ENCODE measurements around the gene ZNF470. TPM values are rescaled to one million over a fixed set of nuclear protein-coding genes. Genes with fewer than 3 reads are reported as not detected.

The ZNF470 gene
- total RNA-seq, 1 donor from 2014 or later = 13.7 TPM

GRCh38 chr19:56608274-56608964, 41.2 kb downstream of the ZNF470 start:
- no peak for DNase-seq

- DNase-seq = no peak
Measured at GRCh38 chr19:56611288-56611687, 44.0 kb downstream of the ZNF470 start.

GRCh38 chr19:56612737-56613136, 45.5 kb downstream of the ZNF470 start:
- no peak for DNase-seq

GRCh38 chr19:56613639-56614038, 46.4 kb downstream of the ZNF470 start:
- no peak for DNase-seq

GRCh38 chr19:56617531-56617930, 50.3 kb downstream of the ZNF470 start:
- no peak for DNase-seq

GRCh38 chr19:56619121-56619520, 51.9 kb downstream of the ZNF470 start:
- no peak for DNase-seq

- DNase-seq = no peak
Measured at GRCh38 chr19:56622374-56622773, 55.1 kb downstream of the ZNF470 start.

- DNase-seq = no peak
Measured at GRCh38 chr19:56623006-56623405, 55.7 kb downstream of the ZNF470 start.

- no peak for DNase-seq
Measured at GRCh38 chr19:56625708-56626107, 58.4 kb downstream of the ZNF470 start.

GRCh38 chr19:56633021-56633420, 65.8 kb downstream of the ZNF470 start:
- DNase-seq = no peak

- peak; percentile 16 for DNase-seq
Measured at GRCh38 chr19:56637976-56638555, 70.8 kb downstream of the ZNF470 start.

Other genes with a start within 250 kb of the ZNF470 start
- gene ZNF582, start 173.9 kb upstream of the ZNF470 start, total RNA-seq = 4.8 TPM
- 54.7 TPM for gene ZNF583, start 163.1 kb upstream of the ZNF470 start, total RNA-seq
- gene ZNF667, start 90.1 kb upstream of the ZNF470 start, total RNA-seq = 24.5 TPM
- 18.4 TPM for gene ZNF471, start 59.6 kb upstream of the ZNF470 start, total RNA-seq
- gene ZFP28, start 28.5 kb upstream of the ZNF470 start, total RNA-seq = 45.4 TPM
- gene ZNF71, start 27.8 kb downstream of the ZNF470 start, total RNA-seq = 19.5 TPM
- 20.3 TPM for gene SMIM17, start 75.7 kb downstream of the ZNF470 start, total RNA-seq
- 7.8 TPM for gene ZNF835, start 104.3 kb downstream of the ZNF470 start, total RNA-seq

Measured in occipital lobe (tissue), 2 donors.